IgD-negative memory B cell (primary cell): ENCODE results near the gene WDR86. TPM values are rescaled to one million over a fixed set of nuclear protein-coding genes. Genes with fewer than 3 reads are reported as not detected.

Experiments
- H3K27ac Mint-ChIP-seq, 3 donors: one replicate each; pipeline ENCODE4 v1.8.0; 2020 to 2022; ENCODE audit warnings: mild to moderate bottlenecking in 3 of 3, mixed read lengths in 3 of 3, moderate library complexity in 1 of 3
- H3K27me3 Mint-ChIP-seq: one replicate; pipeline ENCODE4 v1.8.0; 2021; ENCODE audit warnings: mixed read lengths
- H3K36me3 Mint-ChIP-seq: one replicate; pipeline ENCODE4 v1.8.0; 2020; ENCODE audit warnings: mild to moderate bottlenecking, mixed read lengths
- H3K4me1 Mint-ChIP-seq, 3 donors: one replicate each; pipeline ENCODE4 v1.8.0; 2020 to 2022; ENCODE audit warnings: mixed read lengths in 3 of 3, mild to moderate bottlenecking in 1 of 3
- H3K4me3 Mint-ChIP-seq, 4 donors: one replicate each; pipeline ENCODE4 v1.8.0; 2020 to 2022; ENCODE audit warnings: mild to moderate bottlenecking in 4 of 4, mixed read lengths in 4 of 4, moderate library complexity in 3 of 4
- H3K9me3 Mint-ChIP-seq, 3 donors: one replicate each; pipeline ENCODE4 v1.8.0; 2020 to 2021; ENCODE audit warnings: mixed read lengths in 3 of 3, mild to moderate bottlenecking in 1 of 3
- polyA plus RNA-seq: library from polyadenylated mRNA; unstranded; fragments of 300-500 nt; fragmentation: Illumina TruSeq; gene quantifications from one replicate; pipeline ENCODE4 v1.2.3, GENCODE V29; 2021

The WDR86 gene
- polyA plus RNA-seq, 1 donor from 2014 or later, result 0.54 TPM

DNA sequence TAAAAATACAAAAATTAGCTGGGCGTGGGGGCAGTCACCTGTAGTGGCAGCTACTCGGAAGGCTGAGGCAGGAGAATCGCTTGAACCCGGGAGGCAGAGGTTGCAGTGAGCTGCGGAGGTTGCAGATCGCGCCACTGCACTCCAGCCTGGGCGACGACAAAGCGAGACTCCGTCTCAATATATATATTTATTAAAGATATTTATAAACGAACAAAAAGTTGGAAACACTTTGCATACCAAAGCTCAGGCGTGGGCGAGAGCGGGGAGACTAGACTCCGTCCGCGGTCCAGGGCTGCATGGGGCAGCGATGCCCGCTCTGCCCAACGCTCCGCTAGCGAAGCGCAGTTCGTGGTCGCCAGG lies 38.0 kb upstream of the WDR86 start:
- Mint-ChIP-seq H3K4me3 (peak overlapping the region in 3 of 4 donors; percentile 68 to 93 (median 91)), H3K27ac (no peak overlapping the region), H3K27me3 (peaks cover 14% of the 10 kb centered on the region), H3K36me3 (no peaks in the 10 kb centered on the region), H3K4me1 (no peaks in the 10 kb centered on the region), H3K9me3 (no peaks in the 10 kb centered on the region)

DNA sequence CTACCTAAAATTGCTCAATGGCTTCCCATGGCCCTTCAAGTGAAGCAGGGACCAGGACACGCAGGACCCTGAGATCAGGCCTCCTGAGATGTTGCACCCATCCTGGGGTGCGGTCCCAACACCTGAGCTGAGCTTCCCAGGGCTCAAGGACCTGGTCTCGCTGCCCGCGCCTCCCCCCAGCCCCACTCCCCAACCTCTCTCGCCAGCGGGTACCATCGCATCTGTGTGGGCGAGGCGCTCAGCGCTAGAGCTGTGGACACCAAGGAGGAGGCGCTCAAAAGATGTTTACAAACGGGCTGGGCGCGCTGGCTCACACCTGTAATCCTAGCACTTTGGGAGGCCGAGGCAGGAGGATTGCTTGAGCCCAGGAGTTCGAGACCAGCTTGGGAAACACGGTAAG lies 37.5 kb upstream of the WDR86 start:
- Mint-ChIP-seq H3K27ac (no peak overlapping the region), H3K4me3 (no peak overlapping the region), H3K27me3 (peaks cover 16% of the 10 kb centered on the region), H3K36me3 (no peaks in the 10 kb centered on the region), H3K9me3 (no peaks in the 10 kb centered on the region), H3K4me1 (no peaks in the 10 kb centered on the region)

DNA sequence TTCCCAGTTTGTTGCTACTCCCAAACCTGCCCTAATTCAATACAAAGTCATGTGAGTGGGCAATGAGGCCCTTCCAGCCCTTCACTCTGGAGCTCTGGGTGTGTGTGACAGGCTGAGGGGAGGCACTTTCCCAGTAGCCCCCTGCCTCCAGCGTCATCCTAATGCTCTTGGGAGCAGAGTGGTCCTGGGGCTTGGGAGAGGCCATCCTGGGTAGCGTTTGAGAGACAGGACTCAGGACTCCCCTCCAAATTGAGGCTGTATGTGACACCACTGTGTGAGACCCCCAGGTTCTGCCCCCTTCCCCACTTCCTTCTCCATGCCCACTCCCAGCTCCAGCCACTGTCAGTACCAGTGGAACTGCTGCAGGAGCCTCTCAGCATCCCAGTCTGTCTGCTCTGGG lies 36.6 kb upstream of the WDR86 start:
- Mint-ChIP-seq H3K4me3 (no peak overlapping the region), H3K27ac (no peak overlapping the region), H3K4me1 (peaks cover 0 to 1% (median 0%) of the 10 kb centered on the region in 3 donors), H3K27me3 (peaks cover 19% of the 10 kb centered on the region), H3K36me3 (no peaks in the 10 kb centered on the region), H3K9me3 (no peaks in the 10 kb centered on the region)

DNA sequence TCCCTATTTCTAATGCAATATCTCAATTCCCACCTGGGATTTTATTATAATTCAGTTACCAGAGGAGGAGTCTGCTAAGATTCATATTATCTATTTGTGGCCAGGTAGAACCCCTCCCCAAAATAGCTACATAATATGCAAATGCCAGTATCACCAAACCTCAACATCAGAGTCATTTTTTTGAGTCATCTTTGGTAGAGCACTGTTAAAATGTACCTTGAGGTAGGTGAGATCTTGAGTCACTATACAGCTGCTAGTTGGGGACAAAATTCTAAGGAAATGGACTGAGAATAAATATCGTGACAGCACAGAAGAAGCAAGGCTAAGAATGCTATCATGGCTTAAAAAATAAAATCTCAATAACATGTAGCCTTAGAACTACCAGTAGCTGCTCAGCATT lies 34.8 kb upstream of the WDR86 start:
- Mint-ChIP-seq H3K4me1 (peaks cover 0 to 3% (median 1%) of the 10 kb centered on the region in 3 donors), H3K27ac (no peak overlapping the region), H3K27me3 (peaks cover 26% of the 10 kb centered on the region), H3K36me3 (no peaks in the 10 kb centered on the region), H3K4me3 (no peak overlapping the region), H3K9me3 (no peaks in the 10 kb centered on the region)

DNA sequence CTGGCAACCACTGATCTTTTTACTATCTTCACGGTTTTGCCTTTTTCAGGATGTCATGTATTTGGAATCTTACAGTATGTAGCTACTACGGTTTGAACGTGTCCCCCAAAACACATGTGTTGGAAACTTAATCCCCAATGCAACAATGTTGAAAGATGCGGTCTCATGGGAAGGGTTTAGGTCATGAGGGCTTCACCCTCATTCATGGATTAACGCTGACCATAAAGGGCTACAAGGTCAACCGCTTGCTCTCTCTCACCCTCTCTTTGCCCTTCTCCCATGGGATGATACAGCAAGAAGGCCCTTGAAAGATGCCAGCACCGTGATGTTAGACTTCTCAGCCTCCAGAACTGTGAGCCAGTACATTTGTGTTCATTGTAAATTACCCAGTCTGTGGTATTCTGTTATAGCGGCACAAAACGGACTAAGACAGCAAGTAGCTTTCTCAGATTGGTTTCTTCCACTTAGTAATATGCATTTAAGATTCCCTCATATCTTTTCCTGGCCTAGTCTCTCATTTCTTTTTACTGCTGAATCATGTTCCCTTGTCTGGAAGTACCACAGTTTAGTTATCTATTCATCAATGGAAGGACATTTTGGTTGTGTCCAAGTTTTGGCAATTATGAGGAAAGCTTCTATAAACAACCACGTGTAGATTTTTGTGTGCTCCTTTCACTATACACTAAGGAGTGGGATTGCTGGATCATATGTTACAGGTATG lies 33.1 kb upstream of the WDR86 start:
- no peak overlapping the region for H3K27ac Mint-ChIP-seq
- H3K36me3 Mint-ChIP-seq, result no peaks in the 10 kb centered on the region
- no peak overlapping the region for H3K4me3 Mint-ChIP-seq
- H3K9me3 Mint-ChIP-seq, result no peaks in the 10 kb centered on the region
- peaks cover 0 to 3% (median 1%) of the 10 kb centered on the region in 3 donors for H3K4me1 Mint-ChIP-seq
- peaks cover 35% of the 10 kb centered on the region for H3K27me3 Mint-ChIP-seq

DNA sequence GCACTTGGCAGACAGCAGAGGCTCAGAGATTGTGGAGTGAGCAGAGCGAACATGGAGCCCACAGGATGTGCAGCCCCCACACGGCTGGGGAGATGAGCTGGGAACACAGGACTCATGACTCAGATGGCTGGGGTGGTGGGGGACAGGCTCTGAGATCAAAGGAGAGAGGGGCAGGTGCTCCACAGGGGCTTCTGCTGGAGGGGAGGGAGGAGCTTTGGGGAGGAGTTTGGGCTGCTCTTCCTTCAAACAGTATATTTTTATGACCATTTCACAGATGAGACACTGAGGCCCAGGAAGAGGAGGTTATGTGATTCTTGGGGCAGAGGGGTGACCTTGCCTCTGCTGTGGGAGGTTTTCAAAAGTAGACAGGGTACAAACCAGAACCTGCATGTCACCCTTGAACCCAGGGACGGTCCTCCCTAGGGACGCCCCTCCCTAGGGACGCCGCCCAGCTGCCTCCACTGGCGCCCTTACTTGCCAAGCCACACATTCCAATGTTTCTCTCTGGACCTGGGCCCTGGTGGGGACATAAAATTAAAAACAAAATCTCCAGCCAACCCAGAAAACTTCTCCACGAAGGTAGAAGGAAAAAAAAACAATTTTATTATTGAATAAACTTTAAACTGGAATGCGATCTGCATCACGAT lies 31.1 kb upstream of the WDR86 start:
- peaks cover 0 to 3% (median 1%) of the 10 kb centered on the region in 3 donors for H3K4me1 Mint-ChIP-seq
- H3K27me3 Mint-ChIP-seq, result peaks cover 33% of the 10 kb centered on the region
- no peak overlapping the region for H3K4me3 Mint-ChIP-seq
- no peaks in the 10 kb centered on the region for H3K9me3 Mint-ChIP-seq
- peak overlapping the region in 1 of 3 donors; percentile 13 for H3K27ac Mint-ChIP-seq
- H3K36me3 Mint-ChIP-seq, result no peaks in the 10 kb centered on the region

DNA sequence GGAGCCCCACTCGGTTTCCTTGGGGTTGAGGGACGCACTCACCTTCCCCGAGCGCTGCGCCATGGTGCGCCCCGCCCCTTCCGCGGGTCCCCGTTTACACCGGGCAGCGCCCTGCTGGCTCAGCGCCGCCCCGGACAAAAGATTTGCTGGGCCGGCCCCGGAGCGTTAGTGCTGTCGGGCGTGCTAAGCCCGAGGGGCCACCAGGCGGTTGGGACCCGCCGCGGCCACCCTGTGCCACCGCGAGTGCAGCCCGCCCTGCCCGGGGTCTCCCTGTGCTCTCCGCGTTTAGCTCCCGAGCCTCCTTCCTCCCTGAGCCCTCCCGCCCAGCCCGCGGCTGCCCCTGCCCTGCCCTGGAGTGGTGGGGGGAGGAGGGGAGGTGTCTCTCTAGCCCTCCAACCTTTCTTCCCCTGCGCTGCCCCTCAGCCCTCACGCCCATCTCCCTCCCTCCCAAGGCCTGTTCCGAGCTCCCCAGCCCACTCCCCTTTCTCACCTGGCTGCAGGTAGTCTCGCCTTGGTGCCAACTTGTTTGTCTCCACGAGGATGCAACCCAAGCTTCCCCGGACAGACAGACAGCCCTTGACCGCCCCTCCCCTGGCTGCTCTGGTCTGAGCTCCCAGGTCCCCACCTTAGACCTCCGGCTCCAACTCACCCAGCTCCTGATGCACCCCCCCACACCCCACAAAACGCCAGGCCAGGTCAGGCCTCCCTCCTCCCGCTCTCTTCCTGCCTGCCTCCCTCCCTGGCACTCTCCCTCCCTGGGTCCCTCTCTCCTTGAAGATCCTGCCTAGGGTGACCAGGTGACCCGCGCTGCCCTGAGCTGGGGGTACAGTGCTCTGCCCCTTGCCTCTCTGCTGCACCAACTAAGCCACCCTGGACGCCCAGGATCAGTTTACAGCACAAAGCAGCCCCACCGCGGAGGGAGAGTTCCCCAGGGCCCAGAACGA lies 30.3 kb upstream of the WDR86 start, which contains the start of gene CRYGN:
Gene CRYGN, minus strand, starts transcription at position 287 of the 944 bp plus-strand sequence. Its CDS starts 224 bp downstream, at position 63.
- Mint-ChIP-seq H3K4me1 (peaks cover 0 to 3% (median 1%) of the 10 kb centered on the region in 3 donors), H3K27ac (peak within 1 kb of the TSS in 1 of 3 donors; percentile 13), H3K36me3 (no peaks in the 10 kb centered on the region), H3K27me3 (peaks cover 33% of the 10 kb centered on the region), H3K9me3 (no peaks in the 10 kb centered on the region), H3K4me3 (no peak within 1 kb of the TSS)

DNA sequence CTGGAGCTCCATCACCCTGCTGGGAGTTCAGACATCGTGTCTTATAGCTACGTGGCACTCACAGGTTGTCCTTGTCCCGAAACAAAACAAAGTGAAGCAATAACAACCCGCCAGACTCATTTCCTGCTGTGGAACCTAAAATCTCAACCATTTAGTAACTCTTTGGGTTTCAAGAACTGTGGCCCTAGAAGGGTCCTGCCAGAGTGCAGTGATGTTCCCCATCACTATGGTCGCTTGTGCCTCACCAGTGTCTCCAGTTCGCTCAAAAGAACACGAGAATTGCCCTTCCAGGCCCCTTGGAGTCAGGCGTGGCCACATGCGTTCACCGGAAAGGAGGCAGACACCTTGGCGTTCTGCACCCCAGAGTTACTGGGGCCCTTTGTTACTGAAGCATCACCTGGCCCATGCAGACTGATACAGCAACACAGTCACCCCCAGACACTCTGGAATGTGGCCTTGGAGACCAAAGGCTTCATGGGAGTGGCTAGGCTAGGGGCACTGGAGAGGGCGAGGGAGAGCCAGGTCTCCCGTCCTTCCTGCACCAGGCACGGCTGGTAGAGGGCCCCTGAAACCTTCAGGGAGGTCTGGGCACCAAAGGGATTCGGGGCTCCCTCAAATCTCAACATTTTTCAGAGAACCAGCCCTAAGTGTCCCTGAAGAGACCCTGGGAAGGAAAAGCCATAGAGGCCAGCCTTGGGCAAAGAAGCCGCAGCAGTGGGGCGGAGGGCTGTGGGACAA lies 29.2 kb upstream of the WDR86 start:
- H3K9me3 Mint-ChIP-seq, result no peaks in the 10 kb centered on the region
- H3K27ac Mint-ChIP-seq, result no peak overlapping the region
- H3K4me1 Mint-ChIP-seq, result peaks cover 0 to 3% (median 1%) of the 10 kb centered on the region in 3 donors
- H3K4me3 Mint-ChIP-seq, result no peak overlapping the region
- no peaks in the 10 kb centered on the region for H3K36me3 Mint-ChIP-seq
- peaks cover 33% of the 10 kb centered on the region for H3K27me3 Mint-ChIP-seq

DNA sequence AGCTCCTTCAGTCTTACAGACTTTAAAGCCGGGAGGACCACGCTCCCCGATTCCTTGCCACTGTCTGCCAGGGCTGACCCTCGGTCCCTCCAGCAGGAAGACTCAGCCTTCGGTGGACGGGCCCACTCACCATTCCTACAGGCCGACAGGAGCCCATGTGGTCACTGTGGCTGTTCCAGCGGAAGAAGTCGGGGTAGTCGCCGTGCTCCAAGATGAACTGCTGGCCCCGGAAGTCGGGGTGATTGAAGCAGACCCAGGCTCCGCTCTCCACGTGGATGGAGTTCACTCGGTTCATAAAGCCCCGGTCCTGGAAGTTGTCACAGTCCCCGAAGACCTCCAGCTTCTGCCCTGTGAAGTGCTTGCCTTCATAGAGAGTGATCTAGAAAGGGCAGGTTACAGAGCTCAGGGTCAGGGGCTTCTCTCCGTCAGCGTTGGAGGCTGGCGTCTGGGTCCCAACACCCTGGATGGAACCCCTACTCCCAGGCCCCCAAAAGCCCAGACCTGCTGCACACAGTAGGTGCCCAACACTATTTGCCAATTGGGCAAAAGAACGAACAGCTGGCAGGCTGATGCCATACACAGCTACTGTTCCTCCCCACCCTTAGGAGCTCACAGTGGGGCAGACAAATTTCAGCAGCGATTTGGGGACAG lies 28.2 kb upstream of the WDR86 start:
- peaks cover 33% of the 10 kb centered on the region for H3K27me3 Mint-ChIP-seq
- peaks cover 0 to 5% (median 1%) of the 10 kb centered on the region in 3 donors for H3K4me1 Mint-ChIP-seq
- H3K27ac Mint-ChIP-seq, result no peak overlapping the region
- H3K4me3 Mint-ChIP-seq, result no peak overlapping the region
- H3K9me3 Mint-ChIP-seq, result no peaks in the 10 kb centered on the region
- H3K36me3 Mint-ChIP-seq, result no peaks in the 10 kb centered on the region

DNA sequence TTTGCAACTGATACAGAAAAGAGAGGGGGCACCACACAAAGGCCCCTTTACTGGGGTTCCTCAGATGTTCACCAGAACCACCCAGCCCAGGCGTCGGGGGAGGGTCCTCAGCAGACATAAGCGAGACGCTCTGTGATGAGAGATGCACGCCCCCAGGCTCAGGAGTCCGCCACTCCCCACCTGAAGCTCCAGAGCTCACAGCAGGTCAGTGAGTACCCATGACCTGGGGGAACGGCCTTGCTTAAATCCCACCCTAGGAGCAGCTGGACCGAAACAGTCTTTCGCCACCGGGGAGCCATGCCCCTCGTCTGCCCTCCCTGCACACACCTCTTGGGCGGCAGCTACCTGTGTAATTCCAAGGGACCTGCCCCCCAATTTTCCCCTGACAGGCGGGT lies 27.3 kb upstream of the WDR86 start:
- Mint-ChIP-seq H3K4me1 (peaks cover 0 to 7% (median 1%) of the 10 kb centered on the region in 3 donors), H3K9me3 (no peaks in the 10 kb centered on the region), H3K36me3 (no peaks in the 10 kb centered on the region), H3K27me3 (peaks cover 33% of the 10 kb centered on the region), H3K4me3 (no peak overlapping the region), H3K27ac (no peak overlapping the region)

DNA sequence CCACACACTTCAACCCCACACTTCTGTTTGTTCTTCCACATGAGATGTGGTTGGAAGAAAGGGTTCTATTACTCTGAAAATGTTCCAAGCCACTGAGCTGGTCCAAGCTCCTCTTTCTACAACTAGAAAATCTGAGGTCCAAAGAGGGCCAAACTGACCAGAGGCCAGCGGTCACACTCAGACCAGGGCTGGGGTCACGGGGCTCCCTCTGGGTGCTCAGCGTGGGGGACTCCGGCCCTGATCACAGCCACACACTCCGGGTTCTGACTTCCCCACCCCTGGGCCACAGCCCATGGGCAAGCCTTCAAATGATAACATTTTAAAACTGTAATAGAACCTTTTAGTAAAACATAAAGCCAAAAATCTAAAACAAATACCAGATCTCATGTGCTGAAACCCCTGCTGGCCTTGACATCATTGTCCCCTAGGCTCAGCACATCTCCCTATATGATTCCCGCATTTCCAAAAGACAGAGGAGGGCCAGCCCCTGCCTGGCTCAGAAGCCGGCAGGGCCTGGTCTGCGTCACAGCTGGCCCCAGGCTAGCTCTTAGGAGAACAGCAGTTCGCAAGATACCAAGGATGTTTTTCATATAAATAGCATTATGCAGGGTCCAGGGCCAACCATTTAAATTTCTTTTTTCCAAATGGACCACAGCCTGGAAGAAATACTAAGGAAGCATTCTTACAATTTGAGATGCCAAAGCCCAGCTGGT lies 26.8 kb upstream of the WDR86 start:
- H3K4me1 Mint-ChIP-seq, result peaks cover 0 to 7% (median 1%) of the 10 kb centered on the region in 3 donors
- no peaks in the 10 kb centered on the region for H3K9me3 Mint-ChIP-seq
- H3K27ac Mint-ChIP-seq, result peak overlapping the region in 1 of 3 donors; percentile 45
- no peaks in the 10 kb centered on the region for H3K36me3 Mint-ChIP-seq
- no peak overlapping the region for H3K4me3 Mint-ChIP-seq
- peaks cover 31% of the 10 kb centered on the region for H3K27me3 Mint-ChIP-seq

DNA sequence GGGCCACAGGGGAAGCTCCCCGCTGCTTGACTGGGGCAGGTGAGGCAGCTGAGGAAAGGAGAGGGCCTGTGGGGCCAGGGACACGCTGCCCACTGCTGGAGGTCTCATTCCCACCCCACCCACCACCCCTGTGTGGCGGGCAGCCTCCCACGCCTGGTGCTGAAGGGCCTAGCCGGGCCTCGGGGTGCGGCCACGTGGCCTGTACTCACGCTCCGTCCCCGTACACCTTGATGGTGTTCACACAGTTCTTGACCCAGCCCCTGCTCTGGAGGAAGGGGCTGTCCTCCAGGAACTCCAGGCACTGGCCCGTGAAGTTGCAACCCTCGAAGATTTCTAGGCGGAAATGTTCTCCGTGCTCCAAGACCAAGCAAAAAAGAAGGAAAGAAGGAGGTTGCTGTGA lies 26.1 kb upstream of the WDR86 start:
- Mint-ChIP-seq H3K36me3 (no peaks in the 10 kb centered on the region), H3K4me1 (peaks cover 0 to 4% (median 1%) of the 10 kb centered on the region in 3 donors), H3K9me3 (no peaks in the 10 kb centered on the region), H3K27ac (no peak overlapping the region), H3K4me3 (no peak overlapping the region), H3K27me3 (peaks cover 28% of the 10 kb centered on the region)

DNA sequence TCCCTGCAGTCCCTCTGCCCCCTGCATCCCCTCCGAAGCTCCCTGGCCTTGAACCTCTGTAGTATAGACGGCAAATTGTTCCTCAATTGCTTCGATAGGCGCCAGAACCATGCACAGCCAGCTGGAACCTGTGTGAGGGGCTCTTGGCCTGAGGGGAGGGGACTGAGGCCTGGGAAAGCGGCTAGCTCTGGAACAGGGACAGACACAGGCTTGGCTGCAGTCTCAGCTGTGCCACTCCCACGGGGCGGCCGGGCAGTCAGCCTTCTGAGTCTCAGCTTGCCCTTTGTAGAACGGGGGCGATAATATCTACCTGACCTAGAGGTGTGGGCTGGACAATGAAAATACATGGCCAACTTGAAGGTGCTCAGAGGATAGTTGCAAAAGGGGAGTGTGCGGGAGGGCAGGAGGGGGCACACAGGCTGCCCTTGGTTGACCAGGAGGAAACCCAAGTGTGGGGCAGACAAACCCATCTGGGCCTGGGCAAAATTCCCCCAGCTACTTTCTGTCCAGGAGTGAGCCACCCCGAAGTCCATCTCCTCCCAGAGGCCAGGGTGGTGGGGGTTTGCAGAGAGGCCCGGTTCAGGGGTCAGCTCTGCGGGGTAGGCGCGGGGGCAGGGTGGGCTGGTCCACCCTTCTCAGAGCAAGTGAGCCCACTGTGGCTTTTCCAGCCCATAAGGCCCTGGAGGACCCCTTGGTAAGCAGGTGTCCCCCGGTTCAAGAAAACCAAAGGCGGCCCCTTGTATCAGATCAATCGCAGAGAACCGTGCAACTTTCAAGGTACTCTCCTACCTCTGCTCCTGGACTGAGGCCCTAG lies 25.5 kb upstream of the WDR86 start:
- no peaks in the 10 kb centered on the region for H3K9me3 Mint-ChIP-seq
- H3K36me3 Mint-ChIP-seq, result no peaks in the 10 kb centered on the region
- peaks cover 22% of the 10 kb centered on the region for H3K27me3 Mint-ChIP-seq
- no peak overlapping the region for H3K4me3 Mint-ChIP-seq
- H3K4me1 Mint-ChIP-seq, result peaks cover 0 to 4% (median 0%) of the 10 kb centered on the region in 3 donors
- H3K27ac Mint-ChIP-seq, result no peak overlapping the region
